IPS-18c (cell line): Measurements from ENCODE around the gene UBE2E2.

Experiments used
- H3K4me3 ChIP-seq: 2 replicates; pipeline ENCODE4 v1.7.0; 2013; ENCODE audit warnings: low read depth, mild to moderate bottlenecking, low read length, moderate library complexity; ENCODE audit not compliant: insufficient read depth
- H3K9me3 ChIP-seq: one replicate; pipeline ENCODE4 v1.6.1; 2013; ENCODE audit warnings: mild to moderate bottlenecking, low read length, moderate library complexity; ENCODE audit not compliant: control insufficient read depth, insufficient read depth

UBE2E2 gene

DNA sequence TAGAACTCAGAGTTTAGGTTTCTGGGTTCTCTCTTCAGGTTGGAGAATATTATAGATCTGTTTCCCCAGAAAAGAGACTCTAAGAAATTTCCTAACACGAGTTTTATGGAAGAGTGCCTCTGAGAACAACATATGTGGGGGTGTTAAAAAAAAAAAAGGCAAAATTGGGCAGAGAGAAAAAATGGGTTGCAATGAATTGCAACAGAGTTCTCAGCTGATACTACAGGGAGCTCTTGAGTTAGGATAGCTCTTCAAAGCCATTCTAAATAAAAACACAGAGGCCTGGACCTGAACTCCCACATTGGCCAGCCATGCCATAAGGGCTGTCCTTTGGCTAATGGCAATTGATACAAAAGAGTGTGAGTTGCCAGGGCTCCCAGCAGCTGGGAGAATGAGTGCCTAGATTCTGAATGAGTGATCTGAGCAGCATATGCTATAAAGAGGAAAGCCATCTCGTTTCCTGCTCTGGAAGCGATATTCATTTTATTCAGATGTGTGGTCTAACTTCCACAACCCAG is 20.1 kb upstream of the UBE2E2 start:
- Histone ChIP-seq H3K4me3 (no peak overlapping the region), H3K9me3 (peaks cover 4% of the 10 kb centered on the region)

DNA sequence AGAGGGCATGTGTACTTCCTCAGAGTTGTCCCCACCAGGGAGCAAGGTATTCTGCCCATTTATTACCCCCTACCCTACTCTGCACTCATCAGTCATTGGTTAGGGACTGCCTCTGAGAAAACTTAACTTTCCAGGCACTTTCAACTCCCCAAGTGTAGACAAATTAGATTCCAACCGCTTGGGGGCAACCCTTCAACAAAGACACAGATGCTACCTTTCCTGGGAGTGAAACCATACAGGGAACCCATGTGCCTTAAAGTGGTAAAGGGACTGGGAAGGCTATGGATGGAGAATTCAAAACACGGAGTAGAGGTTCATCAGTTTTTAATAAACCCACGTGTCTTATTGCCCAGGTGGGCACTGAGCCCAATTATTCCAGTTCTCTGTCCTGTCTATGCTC is 19.4 kb upstream of the UBE2E2 start:
- no peak overlapping the region for H3K4me3 ChIP-seq
- H3K9me3 ChIP-seq = peaks cover 4% of the 10 kb centered on the region

DNA sequence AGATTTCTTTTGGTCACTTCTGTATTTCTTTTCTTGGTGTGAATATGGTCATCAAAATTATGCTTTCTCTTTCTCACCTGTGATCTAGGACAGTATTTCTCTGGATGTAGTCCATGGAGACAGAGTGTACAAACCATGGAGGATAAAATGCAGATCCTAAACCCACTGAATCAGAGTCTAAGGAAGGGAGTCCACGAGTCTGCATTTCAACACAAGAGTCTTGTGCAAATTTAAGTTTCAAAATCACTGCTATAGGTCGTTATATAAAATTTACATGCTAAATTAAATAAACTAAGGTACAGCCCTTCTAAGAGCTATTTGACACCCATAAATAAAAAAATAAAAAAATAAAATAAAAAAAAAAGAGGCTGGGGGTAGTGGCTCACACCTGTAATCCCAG is 17.3 kb upstream of the UBE2E2 start:
- peaks cover 4% of the 10 kb centered on the region for H3K9me3 ChIP-seq
- H3K4me3 ChIP-seq = no peak overlapping the region

GRCh38 chr3:23189187-23189586 is 13.9 kb upstream of the UBE2E2 start:
- no peak overlapping the region for H3K4me3 ChIP-seq
- peaks cover 4% of the 10 kb centered on the region for H3K9me3 ChIP-seq

GRCh38 chr3:23192816-23193215 is 10.3 kb upstream of the UBE2E2 start:
- H3K9me3 ChIP-seq = no peaks in the 10 kb centered on the region
- no peak overlapping the region for H3K4me3 ChIP-seq

- H3K4me3 ChIP-seq = no peak overlapping the region
- H3K9me3 ChIP-seq = no peaks in the 10 kb centered on the region
Observed at GRCh38 chr3:23193831-23194230, 9.3 kb upstream of the UBE2E2 start.

- Histone ChIP-seq H3K9me3 (no peaks in the 10 kb centered on the region), H3K4me3 (no peak overlapping the region)
Observed at GRCh38 chr3:23198801-23199200, 4.3 kb upstream of the UBE2E2 start.

GRCh38 chr3:23199649-23200048 is 3.5 kb upstream of the UBE2E2 start:
- Histone ChIP-seq H3K9me3 (no peaks in the 10 kb centered on the region), H3K4me3 (no peak overlapping the region)

DNA sequence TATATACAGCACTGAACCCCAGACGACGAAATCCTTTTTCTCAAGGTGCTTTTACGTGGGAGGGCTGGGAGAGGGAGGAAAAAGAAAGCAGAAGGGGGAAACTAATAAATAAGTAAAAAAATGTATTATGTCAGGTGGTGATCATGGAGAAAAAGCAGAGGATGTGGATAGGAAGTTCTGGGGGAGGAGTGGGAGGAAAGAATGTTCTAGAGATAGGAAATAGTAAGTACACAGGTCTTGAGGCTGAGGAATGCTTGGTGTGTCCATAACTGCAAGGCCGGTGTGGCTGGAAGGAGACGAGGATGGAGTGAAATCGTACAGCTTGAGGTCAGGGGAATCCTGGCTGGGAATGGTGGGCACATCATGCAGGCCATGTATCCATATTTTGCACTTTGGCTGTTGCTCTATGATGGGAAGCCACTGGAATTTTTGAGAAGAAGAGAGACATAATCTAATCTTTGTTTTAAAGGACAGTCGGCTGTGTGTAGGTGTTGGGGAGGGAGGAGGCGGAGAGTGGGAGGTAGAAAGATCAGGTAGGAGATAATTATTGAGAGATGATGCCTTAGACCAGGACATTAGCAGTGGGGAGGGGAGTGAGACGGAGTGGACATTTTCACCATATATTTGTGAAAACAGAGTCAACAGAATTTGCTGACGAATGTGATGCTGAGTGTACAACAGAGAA is 1.8 kb upstream of the UBE2E2 start:
- H3K4me3 ChIP-seq = no peak overlapping the region
- H3K9me3 ChIP-seq = no peaks in the 10 kb centered on the region

GRCh38 chr3:23202203-23202920 is 765 bp upstream of the UBE2E2 start:
- no peaks in the 10 kb centered on the region for H3K9me3 ChIP-seq
- peak overlapping the region; percentile 68 for H3K4me3 ChIP-seq

GRCh38 chr3:23203708-23204330 is 692 bp downstream of the UBE2E2 start:
- Histone ChIP-seq H3K4me3 (peak overlapping the region; percentile 89), H3K9me3 (no peaks in the 10 kb centered on the region)

- no peaks in the 10 kb centered on the region for H3K9me3 ChIP-seq
- no peak overlapping the region for H3K4me3 ChIP-seq
Observed at GRCh38 chr3:23206366-23206765, 3.2 kb downstream of the UBE2E2 start.

DNA sequence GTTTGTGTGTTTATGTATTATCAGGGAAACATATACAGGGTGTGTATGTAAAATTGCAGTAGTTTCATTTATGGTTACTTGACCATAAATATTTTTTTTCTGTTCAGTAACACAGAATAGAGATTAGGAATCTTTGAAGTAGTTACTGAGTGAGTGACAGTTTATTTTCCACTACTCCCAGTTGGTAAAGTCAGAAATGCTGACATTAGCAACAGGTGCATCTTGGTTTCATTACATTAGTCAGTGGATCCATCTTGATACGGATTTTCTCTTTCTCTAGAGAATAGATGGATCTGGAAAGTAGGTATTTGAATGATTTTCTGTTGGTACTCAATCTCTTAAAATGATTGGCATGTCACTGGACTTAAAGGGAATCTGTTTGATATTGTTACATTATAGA is 6.0 kb downstream of the UBE2E2 start:
- Histone ChIP-seq H3K4me3 (no peak overlapping the region), H3K9me3 (no peaks in the 10 kb centered on the region)

DNA sequence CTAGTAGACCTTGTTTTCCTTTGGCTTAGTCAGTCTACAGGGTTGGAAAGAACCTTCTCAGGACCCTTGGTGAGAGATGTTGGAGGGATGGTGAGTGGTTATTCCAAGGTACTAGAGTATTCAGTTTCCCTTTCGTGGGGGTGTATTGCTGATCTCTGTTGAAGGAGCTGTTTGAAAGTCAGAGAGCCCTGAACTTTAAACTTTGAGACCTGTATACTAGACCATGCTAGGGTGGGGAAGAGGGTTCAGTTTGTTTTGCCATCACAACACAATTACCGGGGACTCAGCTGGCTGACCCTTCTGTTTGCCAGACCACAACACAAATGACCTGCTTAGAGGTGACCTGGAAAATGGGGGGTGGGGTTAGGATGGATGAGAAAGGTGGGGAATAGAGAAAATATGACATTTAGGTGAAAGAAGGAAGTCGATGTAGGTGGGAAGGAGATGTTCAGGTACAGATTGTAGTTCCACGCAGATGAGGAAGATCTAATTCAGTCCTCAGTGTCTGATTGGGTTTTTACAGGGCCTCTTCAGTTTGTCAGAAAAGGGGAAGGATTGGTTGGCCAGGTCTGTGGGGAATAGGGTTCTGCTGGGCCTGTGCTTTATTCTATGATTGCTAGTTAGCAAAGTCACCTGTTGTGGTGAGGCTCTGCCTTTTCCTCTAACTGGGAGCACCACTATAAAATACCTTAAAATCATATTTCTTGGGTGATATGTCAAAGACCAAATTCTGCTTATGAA is 6.8 kb downstream of the UBE2E2 start:
- H3K9me3 ChIP-seq = no peaks in the 10 kb centered on the region
- no peak overlapping the region for H3K4me3 ChIP-seq

GRCh38 chr3:23213813-23214212 is 10.7 kb downstream of the UBE2E2 start:
- Histone ChIP-seq H3K4me3 (no peak overlapping the region), H3K9me3 (no peaks in the 10 kb centered on the region)

DNA sequence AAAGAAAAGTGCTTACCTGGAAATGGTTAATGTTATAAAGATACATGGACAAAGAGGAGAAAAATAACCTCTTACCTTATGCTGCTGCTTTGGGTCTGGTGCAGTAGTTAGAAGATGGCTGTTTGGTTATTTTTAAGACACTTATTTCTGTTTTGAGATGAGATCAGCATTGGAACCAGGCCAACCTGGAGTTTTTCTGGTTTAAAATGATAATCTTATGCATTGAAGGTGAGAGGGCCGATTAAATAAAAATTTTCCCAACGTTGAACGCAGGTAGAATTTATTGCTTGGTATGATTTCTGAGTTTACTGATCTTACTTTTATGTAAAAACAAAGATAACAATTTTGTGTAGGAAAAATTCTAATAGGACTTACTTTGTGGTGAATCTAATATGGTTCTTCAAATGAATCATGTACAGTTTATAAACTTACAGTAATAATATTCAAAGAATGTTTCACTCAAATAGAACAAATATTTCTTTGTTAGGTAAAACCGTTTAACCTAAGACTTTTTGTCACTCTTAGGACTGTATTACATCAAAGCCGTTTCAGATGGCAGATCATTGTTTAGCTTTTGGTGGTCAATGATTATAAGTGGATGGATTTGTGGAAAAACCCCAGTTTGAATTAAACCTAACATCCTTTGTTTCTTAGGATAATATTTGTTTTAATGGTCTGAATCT is 14.9 kb downstream of the UBE2E2 start:
- no peak overlapping the region for H3K4me3 ChIP-seq

DNA sequence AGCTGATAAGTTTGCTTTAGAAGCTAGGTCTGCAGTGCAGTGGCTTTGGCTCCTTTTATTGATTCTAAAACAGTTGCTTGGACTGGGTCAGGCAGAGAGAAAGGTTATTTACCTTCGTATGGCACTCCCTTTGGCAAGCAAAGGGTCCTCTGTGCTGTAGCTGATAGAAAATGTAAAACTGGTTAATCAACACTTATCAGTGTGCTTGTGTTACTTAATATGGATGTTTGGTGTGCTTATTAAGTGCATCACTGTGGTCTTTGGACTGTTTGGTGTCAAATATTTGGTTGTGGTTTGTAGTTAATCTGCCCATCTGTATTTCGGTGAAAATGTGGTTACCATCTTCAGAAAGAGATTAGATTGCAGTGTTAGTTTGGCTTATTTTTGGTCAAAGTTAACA is 16.0 kb downstream of the UBE2E2 start:
- H3K4me3 ChIP-seq = no peak overlapping the region

More for the DNA sequence above, 14.9 kb downstream of the UBE2E2 start:
- no peaks in the 10 kb centered on the region for H3K9me3 ChIP-seq

More for the DNA sequence above, 16.0 kb downstream of the UBE2E2 start:
- H3K9me3 ChIP-seq = no peaks in the 10 kb centered on the region
